Bone marrow (tissue), 2 donors: ENCODE measurements around the gene GSTP1.

ENCODE experiments used
- DNase-seq, 2 donors: peaks; one replicate each; lab custom pipeline; 2025; lab: John Stamatoyannopoulos, UW

The GSTP1 gene

GRCh38 chr11:67630228-67630942, 46.8 kb downstream of the GSTP1 start:
- peak; percentile 96 to 100 for DNase-seq

- no peak for DNase-seq
Measured at GRCh38 chr11:67630943-67631331, 47.3 kb downstream of the GSTP1 start.

- DNase-seq: no peak
Measured at GRCh38 chr11:67631411-67631810, 47.8 kb downstream of the GSTP1 start.

GRCh38 chr11:67631853-67632174, 48.2 kb downstream of the GSTP1 start:
- no peak for DNase-seq

GRCh38 chr11:67632175-67632981, 48.8 kb downstream of the GSTP1 start:
- no peak for DNase-seq

- DNase-seq: no peak
Measured at GRCh38 chr11:67632982-67633755, 49.6 kb downstream of the GSTP1 start.

- no peak for DNase-seq
Measured at GRCh38 chr11:67633758-67634365, 50.2 kb downstream of the GSTP1 start.

GRCh38 chr11:67634366-67635230, 51.0 kb downstream of the GSTP1 start:
- no peak for DNase-seq

GRCh38 chr11:67635231-67635521, 51.6 kb downstream of the GSTP1 start:
- no peak for DNase-seq
